ENCODE results near the gene NRXN3.

Gene NRXN3

GRCh38 chr14:79540394-79540793 is 1370.2 kb downstream of the NRXN3 start:
- no peak for DNase-seq (ENCODE audit: extremely low spot score)
- POLR2A ChIA-PET = no interaction called here
- CTCF ChIA-PET = no interaction called here
- no peak for TF ChIP-seq CTCF (IDR thresholded peaks at IDR 0.05; ENCODE audit: control extremely low read depth, extremely low read depth, low read depth, missing control alignments)

- CTCF ChIA-PET = interaction anchor here (1.7 kb wide), 1 partner anchor 9 kb away, joined by 4 read pairs; no protein-coding TSS in a partner anchor
Observed at GRCh38 chr14:79542121-79542520, 1371.9 kb downstream of the NRXN3 start.

GRCh38 chr14:79543348-79543747 is 1373.2 kb downstream of the NRXN3 start:
- TF ChIP-seq CTCF (IDR thresholded peaks at IDR 0.05; ENCODE audit: control extremely low read depth, extremely low read depth, low read depth, missing control alignments) = no peak
- POLR2A ChIA-PET = no interaction called here
- CTCF ChIA-PET = interaction anchor here (1.3 kb wide), 1 partner anchor 10 kb away, joined by 4 read pairs; no protein-coding TSS in a partner anchor
- no peak for DNase-seq (ENCODE audit: extremely low spot score)

More at GRCh38 chr14:79542121-79542520, 1371.9 kb downstream of the NRXN3 start:
- DNase-seq (ENCODE audit: extremely low spot score) = no peak
- TF ChIP-seq CTCF (IDR thresholded peaks at IDR 0.05; ENCODE audit: control extremely low read depth, extremely low read depth, low read depth, missing control alignments) = no peak
- POLR2A ChIA-PET = no interaction called here

- TF ChIP-seq CTCF (IDR thresholded peaks at IDR 0.05; ENCODE audit: control extremely low read depth, extremely low read depth, low read depth, missing control alignments) = peak; percentile 12
- CTCF ChIA-PET = interaction anchor here (0.8 to 1.5 kb wide), 5 partner anchors 9 to 32 kb away, joined by 3 to 4 read pairs (median 3); no protein-coding TSS in a partner anchor
- no peak for DNase-seq (ENCODE audit: extremely low spot score)
- POLR2A ChIA-PET = no interaction called here
Observed at GRCh38 chr14:79543967-79544697, 1374.0 kb downstream of the NRXN3 start.

GRCh38 chr14:79544698-79545070 is 1374.5 kb downstream of the NRXN3 start:
- CTCF ChIA-PET = interaction anchor here (1.1 to 1.6 kb wide), 4 partner anchors 11 to 31 kb away, joined by 3 to 5 read pairs (median 4); no protein-coding TSS in a partner anchor
- POLR2A ChIA-PET = no interaction called here
- TF ChIP-seq CTCF (IDR thresholded peaks at IDR 0.05; ENCODE audit: control extremely low read depth, extremely low read depth, low read depth, missing control alignments) = no peak
- DNase-seq (ENCODE audit: extremely low spot score) = no peak

GRCh38 chr14:79548836-79549235 is 1378.7 kb downstream of the NRXN3 start:
- no peak for TF ChIP-seq CTCF (IDR thresholded peaks at IDR 0.05; ENCODE audit: control extremely low read depth, extremely low read depth, low read depth, missing control alignments)
- ChIA-PET CTCF (no interaction called here), POLR2A (no interaction called here)
- no peak for DNase-seq (ENCODE audit: extremely low spot score)
